Ovary (tissue), 3 donors: ENCODE data around the gene TNIK.

Experiments used
- CTCF ChIP-seq, 3 donors: fragments of 450-650 bp in 2 of 3; fragments of 200-600 bp in 1 of 3; IDR thresholded peaks; one replicate each; pipeline versions ENCODE4 v1.5.1 to v1.8.0; 2016 to 2022; ENCODE audit warnings: antibody characterized with exemption in 3 of 3, mild to moderate bottlenecking in 1 of 3
- POLR2A ChIP-seq: fragments of 450-650 bp; IDR thresholded peaks from one replicate; pipeline ENCODE4 v1.6.1; 2017; ENCODE audit warnings: antibody characterized with exemption, mild to moderate bottlenecking, moderate library complexity
- donor health status: DM: no; HTN: no; CAD: no.

GRCh38 chr3:171088964-171089754 lies 371.0 kb downstream of the TNIK start:
- TF ChIP-seq CTCF (IDR thresholded peaks at IDR 0.05) (no peak), POLR2A (no peak)
